Fibroblast of lung (primary cell): Measurements from ENCODE around the gene FEZ2. TPM values are rescaled to one million over a fixed set of nuclear protein-coding genes. Genes with fewer than 3 reads are reported as not detected.

Experiments used
- DNase-seq, 2 donors: peaks; one replicate each; pipeline versions ENCODE4 v3.0.0 to v3.0.0-alpha.2; 2010; ENCODE audit warnings: low read depth in 2 of 2
- H2AFZ ChIP-seq: 2 replicates; pipeline ENCODE4 v1.5.1; 2012; ENCODE audit warnings: low read length, control low read depth, inconsistent platforms
- H3K27ac ChIP-seq: 2 replicates; pipeline ENCODE4 v1.5.1; 2011; ENCODE audit warnings: low read length, control low read depth; ENCODE audit not compliant: insufficient read depth
- H3K27me3 ChIP-seq: 2 replicates; pipeline ENCODE4 v1.5.1; 2011; ENCODE audit warnings: mild to moderate bottlenecking, low read length; ENCODE audit not compliant: control insufficient read depth, insufficient read depth
- H3K36me3 ChIP-seq: 2 replicates; pipeline ENCODE4 v1.5.1; 2011; ENCODE audit warnings: low read length; ENCODE audit not compliant: control insufficient read depth, insufficient read depth
- H3K4me1 ChIP-seq: 2 replicates; pipeline ENCODE4 v1.5.1; 2011; ENCODE audit warnings: low read length; ENCODE audit not compliant: control insufficient read depth, insufficient read depth; ENCODE audit errors: extremely low read depth
- H3K4me2 ChIP-seq: 2 replicates; pipeline ENCODE4 v1.5.1; 2011; ENCODE audit warnings: low read length, control low read depth; ENCODE audit not compliant: insufficient read depth; ENCODE audit errors: extremely low read depth
- H3K4me3 ChIP-seq, 4 experiments: fragments of 200-600 bp in 1 of 4; sonication (generic) in 1 of 4; replicated peaks in 1 of 4; 2 replicates each; pipeline ENCODE4 v1.5.1; 2011 to 2016; ENCODE audit warnings: low read length in 4 of 4, low read depth in 3 of 4, mild to moderate bottlenecking in 3 of 4, control low read depth in 2 of 4, inconsistent platforms in 1 of 4, mixed read lengths in 1 of 4; ENCODE audit not compliant: insufficient read depth in 1 of 4; ENCODE audit errors: control extremely low read depth in 1 of 4
- H3K79me2 ChIP-seq: 2 replicates; pipeline ENCODE4 v1.5.1; 2012; ENCODE audit warnings: mild to moderate bottlenecking, low read length, inconsistent platforms; ENCODE audit not compliant: control insufficient read depth, insufficient read depth
- H3K9ac ChIP-seq: 2 replicates; pipeline ENCODE4 v1.5.1; 2011; ENCODE audit warnings: mild to moderate bottlenecking, low read length, control low read depth; ENCODE audit not compliant: insufficient read depth
- H3K9me3 ChIP-seq: 2 replicates; pipeline ENCODE4 v1.5.1; 2012; ENCODE audit warnings: low read depth, low read length; ENCODE audit not compliant: control insufficient read depth, insufficient read depth
- H4K20me1 ChIP-seq: 2 replicates; pipeline ENCODE4 v1.5.1; 2011; ENCODE audit warnings: low read length; ENCODE audit not compliant: control insufficient read depth, insufficient read depth; ENCODE audit errors: extremely low read depth
- EZH2 ChIP-seq: IDR thresholded peaks from 2 replicates; pipeline ENCODE4 v1.5.1; 2012; ENCODE audit warnings: low read length, control low read depth, mild to moderate bottlenecking; ENCODE audit errors: missing control alignments
- polyA plus RNA-seq, 2 donors: library from polyadenylated mRNA; depleted of rRNA in 1 of 2; stranded (reverse) in 1 of 2; unstranded in 1 of 2; fragments of >200 nt; gene quantifications; 2 replicates each; pipeline ENCODE4 v1.2.1, GENCODE V29; 2011 to 2012; ENCODE audit warnings: missing spikeins in 1 of 2
- total RNA-seq: library from RNA; depleted of rRNA; stranded (reverse); fragments of >200 nt; gene quantifications from 2 replicates; pipeline ENCODE4 v1.2.1, GENCODE V29; 2014
- TF ChIP-seq, protein P1 (sequence below), 2 donors: IDR thresholded peaks in 1 of 2; conservative IDR thresholded peaks in 1 of 2; 1 replicate in 1 of 2; 2 replicates in 1 of 2; pipeline ENCODE4 v1.5.1; 2011 to 2012; ENCODE audit warnings: low read length in 2 of 2, control low read depth in 1 of 2, inconsistent platforms in 1 of 2, low read depth in 1 of 2, mild to moderate bottlenecking in 1 of 2

FEZ2 gene
- total and polyA plus RNA-seq, 2 donors (not counting 1 experiment from before 2014, with no cell fraction given), result 64.7 to 86.9 TPM

- Histone ChIP-seq H3K4me3 (no peak overlapping the region), H4K20me1 (no peaks in the 10 kb centered on the region), H3K9me3 (no peaks in the 10 kb centered on the region), H3K79me2 (peaks cover 9% of the 10 kb centered on the region), H2AFZ (no peak overlapping the region), H3K27me3 (no peaks in the 10 kb centered on the region), H3K36me3 (peaks cover 11% of the 10 kb centered on the region), H3K4me1 (peaks cover 9% of the 10 kb centered on the region), H3K27ac (no peak overlapping the region), H3K4me2 (no peak overlapping the region), H3K9ac (no peak overlapping the region)
- no peak for TF ChIP-seq EZH2
- TF ChIP-seq, protein P1, sequence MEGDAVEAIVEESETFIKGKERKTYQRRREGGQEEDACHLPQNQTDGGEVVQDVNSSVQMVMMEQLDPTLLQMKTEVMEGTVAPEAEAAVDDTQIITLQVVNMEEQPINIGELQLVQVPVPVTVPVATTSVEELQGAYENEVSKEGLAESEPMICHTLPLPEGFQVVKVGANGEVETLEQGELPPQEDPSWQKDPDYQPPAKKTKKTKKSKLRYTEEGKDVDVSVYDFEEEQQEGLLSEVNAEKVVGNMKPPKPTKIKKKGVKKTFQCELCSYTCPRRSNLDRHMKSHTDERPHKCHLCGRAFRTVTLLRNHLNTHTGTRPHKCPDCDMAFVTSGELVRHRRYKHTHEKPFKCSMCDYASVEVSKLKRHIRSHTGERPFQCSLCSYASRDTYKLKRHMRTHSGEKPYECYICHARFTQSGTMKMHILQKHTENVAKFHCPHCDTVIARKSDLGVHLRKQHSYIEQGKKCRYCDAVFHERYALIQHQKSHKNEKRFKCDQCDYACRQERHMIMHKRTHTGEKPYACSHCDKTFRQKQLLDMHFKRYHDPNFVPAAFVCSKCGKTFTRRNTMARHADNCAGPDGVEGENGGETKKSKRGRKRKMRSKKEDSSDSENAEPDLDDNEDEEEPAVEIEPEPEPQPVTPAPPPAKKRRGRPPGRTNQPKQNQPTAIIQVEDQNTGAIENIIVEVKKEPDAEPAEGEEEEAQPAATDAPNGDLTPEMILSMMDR (conservative IDR thresholded peaks at IDR 0.05 in 1 of 2, IDR thresholded peaks at IDR 0.05 in 1 of 2; ENCODE audit: low read depth in 1 of 2, low read length in 2 of 2), result no peak
- peak; percentile 33 to 36 for DNase-seq
Observed at GRCh38 chr2:36530983-36531354, 67.0 kb downstream of the FEZ2 start.

DNA sequence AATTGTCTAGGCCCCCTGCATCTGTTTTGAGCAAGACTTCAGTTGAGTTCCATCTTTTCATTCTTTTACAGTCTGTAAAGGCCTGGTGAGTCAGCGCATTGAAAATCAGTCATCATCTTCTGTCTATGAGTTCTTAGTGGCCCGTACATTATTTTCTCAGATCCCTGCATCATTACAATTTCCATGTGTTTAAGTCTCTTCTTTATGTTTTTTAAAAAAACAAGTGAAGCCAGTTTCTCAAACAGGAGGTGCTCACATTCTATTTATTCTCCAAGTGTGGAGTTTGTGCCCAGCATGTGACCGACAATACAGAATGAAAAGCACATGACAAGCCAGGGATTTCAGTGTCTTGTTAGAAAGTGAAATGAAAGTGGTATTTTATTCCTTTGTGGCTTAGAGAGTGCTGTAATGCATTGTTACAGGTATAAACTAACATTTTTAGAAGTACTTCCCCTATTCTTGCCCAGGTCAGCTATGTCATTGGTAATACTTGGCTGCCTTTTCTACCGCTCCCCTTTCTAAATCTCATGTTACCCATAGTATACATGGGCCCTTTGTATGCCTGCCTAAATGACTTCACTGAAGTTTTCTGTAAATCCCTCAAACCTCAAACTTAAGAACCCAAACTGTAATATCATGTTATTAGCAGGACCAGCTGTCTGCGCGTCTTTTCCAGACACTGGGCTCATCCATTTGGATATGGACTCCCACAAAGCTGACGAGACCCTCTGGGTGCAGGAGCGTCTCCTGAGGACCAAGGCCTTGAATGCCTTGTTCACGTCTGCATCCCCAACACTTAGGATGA is 67.6 kb downstream of the FEZ2 start:
- DNase-seq, result peak; percentile 21 to 78
- Histone ChIP-seq H3K79me2 (peaks cover 9% of the 10 kb centered on the region), H3K36me3 (peaks cover 11% of the 10 kb centered on the region), H3K4me1 (peaks cover 9% of the 10 kb centered on the region), H4K20me1 (no peaks in the 10 kb centered on the region), H3K27me3 (no peaks in the 10 kb centered on the region), H2AFZ (no peak overlapping the region), H3K27ac (no peak overlapping the region), H3K9ac (no peak overlapping the region), H3K9me3 (no peaks in the 10 kb centered on the region), H3K4me3 (no peak overlapping the region), H3K4me2 (no peak overlapping the region)
- TF ChIP-seq, protein P1 (conservative IDR thresholded peaks at IDR 0.05 in 1 of 2, IDR thresholded peaks at IDR 0.05 in 1 of 2; ENCODE audit: low read depth in 1 of 2, low read length in 2 of 2), result no peak
- TF ChIP-seq EZH2, result no peak

DNA sequence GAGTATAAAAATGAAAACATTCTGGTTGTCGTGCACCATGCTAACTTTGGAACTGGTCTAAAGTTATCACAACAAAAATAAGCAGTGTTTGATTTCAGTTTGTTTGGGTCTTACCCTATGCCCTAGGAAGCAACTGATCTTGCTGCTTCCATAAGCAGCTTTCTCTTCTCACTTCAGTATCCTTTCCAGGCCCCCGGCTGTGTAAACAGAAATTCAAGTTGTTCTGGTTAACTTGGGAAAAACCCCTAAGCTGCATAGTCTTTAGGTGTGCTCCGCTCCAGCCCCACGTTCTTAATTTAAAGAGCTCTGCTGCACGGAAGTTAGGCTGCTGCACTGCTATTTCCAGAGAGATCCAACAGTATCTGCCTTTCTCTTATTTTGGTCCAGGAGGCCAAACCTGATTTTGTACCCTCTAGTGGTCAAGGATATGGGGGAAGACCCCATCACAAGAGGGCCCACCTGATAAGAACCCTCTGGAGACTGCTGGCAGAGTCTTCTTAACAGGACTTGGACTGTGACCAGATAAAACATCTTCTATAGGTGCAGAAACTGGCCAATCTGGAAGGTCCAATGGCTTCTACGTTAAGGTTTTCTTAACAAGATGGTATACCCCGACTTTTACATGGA is 69.1 kb downstream of the FEZ2 start:
- H3K27me3 ChIP-seq, result no peaks in the 10 kb centered on the region
- H3K9me3 ChIP-seq, result no peaks in the 10 kb centered on the region
- H3K4me1 ChIP-seq, result peaks cover 9% of the 10 kb centered on the region
- TF ChIP-seq, protein P1 (conservative IDR thresholded peaks at IDR 0.05 in 1 of 2, IDR thresholded peaks at IDR 0.05 in 1 of 2; ENCODE audit: low read depth in 1 of 2, low read length in 2 of 2), result no peak
- no peak for TF ChIP-seq EZH2
- H3K36me3 ChIP-seq, result peaks cover 11% of the 10 kb centered on the region
- H3K4me3 ChIP-seq, result no peak overlapping the region
- no peak for DNase-seq
- no peak overlapping the region for H2AFZ ChIP-seq
- H3K9ac ChIP-seq, result no peak overlapping the region
- H3K27ac ChIP-seq, result peak overlapping the region; percentile 17
- H3K4me2 ChIP-seq, result no peak overlapping the region
- peaks cover 11% of the 10 kb centered on the region for H3K79me2 ChIP-seq
- no peaks in the 10 kb centered on the region for H4K20me1 ChIP-seq
